ENCODE measurements around the gene ACVRL1. TPM values are rescaled to one million over a fixed set of nuclear protein-coding genes. Genes with fewer than 3 reads are reported as not detected.
A peak's percentile ranks its signal among the peaks of the same experiment; 100 is the strongest.

The ACVRL1 gene
- total RNA-seq, 1 experiment from 2014 or later = not detected

DNA sequence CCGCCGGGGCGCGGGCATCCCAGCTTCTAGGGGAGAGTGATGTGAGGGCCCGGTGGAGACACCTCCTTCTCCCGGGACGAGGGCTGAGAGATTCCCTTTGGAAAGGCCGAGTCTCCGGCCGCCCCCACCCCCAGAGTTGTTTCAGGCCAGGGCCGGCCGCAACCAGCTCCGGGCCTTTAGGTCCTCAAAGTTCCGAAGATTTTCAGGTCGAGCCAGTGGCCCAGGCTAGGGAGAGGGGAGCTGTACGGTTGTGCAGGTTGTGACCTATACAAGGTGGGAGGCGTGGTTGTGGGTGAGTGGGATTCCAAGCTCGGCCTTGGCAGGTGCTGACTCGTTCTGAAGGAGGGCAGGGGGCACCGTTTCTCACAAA lies 37.8 kb upstream of the ACVRL1 start:
- Mint-ChIP-seq H3K27ac (peak overlapping the region in 1 of 3 experiments; percentile 86; a peak in 2 of 7 replicates), H3K4me1 (peaks cover 73 to 88% of the 10 kb centered on the region in 2 experiments)
- peak overlapping the region; percentile 10 for H3K9ac ChIP-seq (ENCODE audit: extremely low read depth, insufficient read length, low read length)

More for the DNA sequence above, 37.8 kb upstream of the ACVRL1 start:
- peak overlapping the region; percentile 53 for H4K91ac ChIP-seq (ENCODE audit: insufficient read length, low read depth, low read length)
- no peak overlapping the region for H4K8ac ChIP-seq (replicated peaks; ENCODE audit: insufficient read length, low read depth, low read length)
- H3K4me3 Mint-ChIP-seq = peak overlapping the region; percentile 54 to 76
- H4K20me1 ChIP-seq (ENCODE audit: control insufficient read depth, insufficient read depth, insufficient read length) = no peaks in the 10 kb centered on the region
- H3K56ac ChIP-seq (ENCODE audit: insufficient read length, low read depth, low read length) = no peak overlapping the region
- no peak overlapping the region for H3K4ac ChIP-seq (ENCODE audit: low read depth, low read length)
- no peak overlapping the region for H2AK5ac ChIP-seq (ENCODE audit: insufficient read length, low read length)
- H2BK20ac ChIP-seq (ENCODE audit: low read depth, low read length, poor library complexity, severe bottlenecking) = no peak overlapping the region
- peaks cover 66% of the 10 kb centered on the region for H3K27me3 Mint-ChIP-seq (ENCODE audit: low read depth)
- H3K9me3 ChIP-seq (ENCODE audit: control insufficient read depth, low read depth, low read length) = no peaks in the 10 kb centered on the region
- peaks cover 0 to 2% of the 10 kb centered on the region in 2 experiments; a peak in 1 of 5 replicates for H3K9me3 Mint-ChIP-seq
- H4K5ac ChIP-seq (ENCODE audit: insufficient read length, low read depth, low read length) = no peak overlapping the region
- peak overlapping the region; percentile 52 for H3K14ac ChIP-seq (ENCODE audit: insufficient read depth, low read length)
- no peak overlapping the region for H2BK15ac ChIP-seq (ENCODE audit: low read depth, low read length)
- H2BK120ac ChIP-seq (ENCODE audit: low read depth, low read length, poor library complexity, severe bottlenecking) = no peak overlapping the region
- peak overlapping the region; percentile 42 for H2AFZ ChIP-seq (ENCODE audit: low read length)
- H3K36me3 Mint-ChIP-seq (ENCODE audit: insufficient read depth in 1 of 3, low read depth in 3 of 3) = no peaks in the 10 kb centered on the region; a peak in 1 of 7 replicates
- peaks cover 7% of the 10 kb centered on the region; the same call in 1 of the 2 replicates for H3K4me1 ChIP-seq (ENCODE audit: insufficient read depth, low read length)
- H3K23ac ChIP-seq (ENCODE audit: insufficient read length, low read depth, low read length) = no peak overlapping the region
- peaks cover 13% of the 10 kb centered on the region; the same call in 1 of the 2 replicates for H3K27me3 ChIP-seq (ENCODE audit: insufficient read depth, low read length)
- no peaks in the 10 kb centered on the region for H3K79me2 ChIP-seq (ENCODE audit: insufficient read depth, low read length)
- H3T11ph ChIP-seq (ENCODE audit: low read length) = no peak overlapping the region
- TF ChIP-seq, protein P1, sequence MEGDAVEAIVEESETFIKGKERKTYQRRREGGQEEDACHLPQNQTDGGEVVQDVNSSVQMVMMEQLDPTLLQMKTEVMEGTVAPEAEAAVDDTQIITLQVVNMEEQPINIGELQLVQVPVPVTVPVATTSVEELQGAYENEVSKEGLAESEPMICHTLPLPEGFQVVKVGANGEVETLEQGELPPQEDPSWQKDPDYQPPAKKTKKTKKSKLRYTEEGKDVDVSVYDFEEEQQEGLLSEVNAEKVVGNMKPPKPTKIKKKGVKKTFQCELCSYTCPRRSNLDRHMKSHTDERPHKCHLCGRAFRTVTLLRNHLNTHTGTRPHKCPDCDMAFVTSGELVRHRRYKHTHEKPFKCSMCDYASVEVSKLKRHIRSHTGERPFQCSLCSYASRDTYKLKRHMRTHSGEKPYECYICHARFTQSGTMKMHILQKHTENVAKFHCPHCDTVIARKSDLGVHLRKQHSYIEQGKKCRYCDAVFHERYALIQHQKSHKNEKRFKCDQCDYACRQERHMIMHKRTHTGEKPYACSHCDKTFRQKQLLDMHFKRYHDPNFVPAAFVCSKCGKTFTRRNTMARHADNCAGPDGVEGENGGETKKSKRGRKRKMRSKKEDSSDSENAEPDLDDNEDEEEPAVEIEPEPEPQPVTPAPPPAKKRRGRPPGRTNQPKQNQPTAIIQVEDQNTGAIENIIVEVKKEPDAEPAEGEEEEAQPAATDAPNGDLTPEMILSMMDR (conservative IDR thresholded peaks at IDR 0.05) = no peak
- H3K79me1 ChIP-seq (ENCODE audit: insufficient read depth, low read depth, low read length, poor library complexity, severe bottlenecking) = no peaks in the 10 kb centered on the region
- no peak for DNase-seq
- no CpG with 5 or more reads among the region's 20 CpGs for WGBS (ENCODE audit: extremely low coverage, insufficient read length, low lambda C conversion rate)
- H2BK5ac ChIP-seq (ENCODE audit: insufficient read length, low read length) = no peak overlapping the region
- peak overlapping the region; percentile 57 for H3K4me2 ChIP-seq (ENCODE audit: insufficient read depth, insufficient read length, low read length)
- no peak overlapping the region for H2BK12ac ChIP-seq (ENCODE audit: insufficient read length, low read depth, low read length)
- H3K27ac ChIP-seq (ENCODE audit: insufficient read length, low read depth, low read length) = no peak overlapping the region
- peak overlapping the region; percentile 47 for H3K18ac ChIP-seq (ENCODE audit: insufficient read length, low read depth, low read length)
- peaks cover 16% of the 10 kb centered on the region for H3K23me2 ChIP-seq (ENCODE audit: insufficient read length, low read depth, low read length, poor library complexity, severe bottlenecking)
